H1 (cell line): Measurements from ENCODE around the gene TRMT61A. TPM values are rescaled to one million over a fixed set of nuclear protein-coding genes. Genes with fewer than 3 reads are reported as not detected.

Source experiments
- ATF3 ChIP-seq: IDR thresholded peaks from 2 replicates; pipeline ENCODE4 v1.6.1; 2011; ENCODE audit warnings: low read depth, mild to moderate bottlenecking, low read length; ENCODE audit not compliant: insufficient read depth
- CHD2 ChIP-seq: IDR thresholded peaks from 2 replicates; pipeline ENCODE4 v1.6.1; 2012; ENCODE audit warnings: low read length, improper control_type of control experiment
- CTCF ChIP-seq, 3 experiments: IDR thresholded peaks; 1 replicate in 2 of 3; 2 replicates in 1 of 3; pipeline versions ENCODE4 v1.5.1 to v1.6.1; 2011; ENCODE audit warnings: low read length in 3 of 3, mild to moderate bottlenecking in 3 of 3, inconsistent platforms in 2 of 3, low read depth in 1 of 3, moderate library complexity in 1 of 3; ENCODE audit not compliant: insufficient read depth in 1 of 3; ENCODE audit errors: control extremely low read depth in 1 of 3
- GTF2F1 ChIP-seq: IDR thresholded peaks from 2 replicates; pipeline ENCODE4 v1.6.1; 2012; ENCODE audit warnings: low read depth, low read length, improper control_type of control experiment, borderline replicate concordance
- JUN ChIP-seq: IDR thresholded peaks from 2 replicates; pipeline ENCODE4 v1.6.1; 2011; ENCODE audit warnings: low read depth, mild to moderate bottlenecking, improper control_type of control experiment, low read length
- JUND ChIP-seq: IDR thresholded peaks from 2 replicates; pipeline ENCODE4 v1.6.1; 2011; ENCODE audit warnings: mild to moderate bottlenecking, improper control_type of control experiment, low read length
- PHF8 ChIP-seq: fragments of 200-600 bp; sonication (generic); conservative IDR thresholded peaks from 2 replicates; pipeline ENCODE4 v1.7.1; 2012; ENCODE audit warnings: low read depth, mild to moderate bottlenecking, inconsistent platforms, low read length, moderate library complexity
- POLR2AphosphoS5 ChIP-seq: IDR thresholded peaks from 2 replicates; pipeline ENCODE4 v1.6.1; 2011; ENCODE audit warnings: low read depth, low read length
- SP2 ChIP-seq: IDR thresholded peaks from 2 replicates; pipeline ENCODE4 v1.6.1; 2012; ENCODE audit warnings: mild to moderate bottlenecking, low read length, inconsistent platforms
- SRF ChIP-seq: IDR thresholded peaks from 2 replicates; pipeline ENCODE4 v1.6.1; 2011; ENCODE audit warnings: mild to moderate bottlenecking, low read depth, low read length, moderate library complexity
- TAF1 ChIP-seq: IDR thresholded peaks from 2 replicates; pipeline ENCODE4 v1.6.1; 2011; ENCODE audit warnings: mild to moderate bottlenecking, low read depth, low read length
- TAF7 ChIP-seq: optimal IDR thresholded peaks from 2 replicates; pipeline ENCODE3; 2011; ENCODE audit warnings: low read depth, mild to moderate bottlenecking, inconsistent platforms, low read length, moderate library complexity, borderline replicate concordance
- polyA plus RNA-seq, 7 experiments: library from polyadenylated mRNA; depleted of rRNA in 3 of 7; stranded (reverse) in 5 of 7; unstranded in 2 of 7; fragments of >200 nt in 5 of 7; fragments of 200-250 nt in 2 of 7; gene quantifications; 1 replicate in 5 of 7; 2 replicates in 1 of 7; 4 replicates in 1 of 7; pipeline versions ENCODE4 v1.2.1 to v1.2.3, GENCODE V29; 2011 to 2013; ENCODE audit warnings: missing spikeins in 2 of 7, mixed read lengths in 2 of 7
- total RNA-seq: library from RNA; stranded (reverse); fragmentation: NEBNext Ultra II Directional; extraction: Animal tissue kit (Norgen Biotek cat#: 25700); gene quantifications from 2 replicates; pipeline ENCODE4 v1.2.1, GENCODE V29; 2021

The TRMT61A gene
- total and polyA plus RNA-seq, 2 of the 8 experiments (the other 6 are each of a cell fraction or from before 2014, with no cell fraction given) = 15.8 to 19.0 TPM

GRCh38 chr14:103528587-103529382 lies at the start of gene TRMT61A (continued):
- no peak for TF ChIP-seq GTF2F1
- peak; percentile 80 for TF ChIP-seq PHF8
- no peak for TF ChIP-seq SP2
- no peak for TF ChIP-seq CTCF (IDR thresholded peaks at IDR 0.05; ENCODE audit: control extremely low read depth in 1 of 3, insufficient read depth in 1 of 3, low read depth in 1 of 3, low read length in 3 of 3)
- no peak for TF ChIP-seq CHD2
- TF ChIP-seq TAF7 = peak; percentile 55
- peak; percentile 62; the same call in 1 of the 2 replicates for TF ChIP-seq ATF3
- TF ChIP-seq JUND = no peak
- peak; percentile 64 for TF ChIP-seq SRF
- no peak for TF ChIP-seq JUN
- peak; percentile 50 for TF ChIP-seq POLR2AphosphoS5
- TF ChIP-seq TAF1 = peak; percentile 69; the same call in 1 of the 2 replicates
